ENCODE data around the gene ADD2.

The ADD2 gene

DNA sequence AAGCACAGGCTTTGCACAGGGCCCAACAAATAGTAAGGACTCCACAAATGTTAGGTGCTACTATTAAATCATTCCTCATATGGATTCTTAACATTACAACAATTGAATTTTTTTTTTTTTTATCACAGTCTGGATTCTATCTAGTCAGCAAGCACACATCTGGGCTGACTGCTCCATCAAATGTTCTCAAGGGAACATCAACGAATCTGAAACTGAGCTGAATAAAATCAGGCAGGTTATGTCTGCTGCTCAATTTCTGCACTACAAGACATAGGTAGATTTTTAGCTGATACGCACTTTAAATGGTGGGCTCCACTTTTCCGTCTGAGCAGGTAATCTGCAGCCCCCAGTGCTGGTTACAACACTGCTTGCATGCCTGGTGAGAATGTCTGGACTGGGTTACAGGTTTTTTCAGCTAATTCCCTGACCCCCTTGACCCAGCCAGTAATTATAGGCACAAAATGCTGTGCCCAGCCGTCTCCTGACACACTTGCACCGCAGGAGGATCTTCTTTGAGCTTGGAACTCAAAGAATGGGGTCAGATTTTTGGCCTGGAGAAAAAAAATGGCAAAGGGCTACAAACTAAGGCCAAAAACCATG is 44.6 kb downstream of the ADD2 start:
- DNase-seq (ENCODE audit: low read depth in 2 of 2) = no peak

DNA sequence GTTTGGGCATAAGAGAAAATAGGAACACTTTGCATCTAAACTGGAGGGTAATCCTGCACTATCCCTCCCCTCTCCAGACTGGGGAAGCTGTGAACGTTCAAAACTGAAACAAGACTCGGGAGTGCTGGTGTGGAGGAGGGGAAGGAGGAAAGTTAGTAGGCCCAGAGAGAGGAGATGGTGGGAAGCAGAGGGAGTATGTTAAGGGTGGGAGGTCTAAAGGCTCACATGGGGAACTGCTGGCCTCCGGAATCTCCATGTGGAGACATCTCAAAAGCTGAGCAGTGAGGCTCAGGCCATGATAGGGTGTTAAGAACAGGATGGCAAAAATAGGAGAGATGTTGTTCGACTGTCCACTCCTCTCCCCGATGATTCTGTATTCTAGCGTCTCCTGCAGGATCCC is 47.9 kb downstream of the ADD2 start:
- DNase-seq (ENCODE audit: low read depth in 2 of 2) = no peak

GRCh38 chr2:70719231-70719630 is 48.8 kb downstream of the ADD2 start:
- DNase-seq (ENCODE audit: low read depth in 2 of 2) = no peak

DNA sequence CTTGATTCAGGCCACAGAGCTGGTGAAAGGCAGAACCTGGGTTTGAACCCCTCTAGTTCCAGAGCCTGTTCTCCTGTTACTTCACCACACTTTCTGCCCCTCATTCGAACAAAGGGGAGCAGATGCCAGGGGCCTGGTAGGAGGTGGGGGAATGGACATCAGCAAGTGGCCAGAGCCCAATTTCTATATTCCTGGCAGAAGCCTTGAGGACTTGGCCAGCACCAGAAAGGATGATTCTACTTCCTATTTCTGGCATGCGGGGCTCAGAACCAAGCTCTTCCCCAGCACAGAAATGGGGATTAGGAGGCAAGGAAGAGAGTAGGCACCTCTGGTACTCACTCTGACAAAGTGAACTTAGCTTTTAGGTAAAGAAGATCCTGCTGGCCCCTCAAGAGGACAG is 49.3 kb downstream of the ADD2 start:
- DNase-seq (ENCODE audit: low read depth in 2 of 2) = no peak

GRCh38 chr2:70718241-70718640 is 49.8 kb downstream of the ADD2 start:
- DNase-seq (ENCODE audit: low read depth in 2 of 2) = no peak

- DNase-seq (ENCODE audit: low read depth in 2 of 2) = no peak
Measured at GRCh38 chr2:70717431-70718038, 50.5 kb downstream of the ADD2 start.

GRCh38 chr2:70716951-70717350 is 51.0 kb downstream of the ADD2 start:
- DNase-seq (ENCODE audit: low read depth in 2 of 2) = no peak

GRCh38 chr2:70716131-70716743 is 51.8 kb downstream of the ADD2 start:
- DNase-seq (ENCODE audit: low read depth in 2 of 2) = no peak

- no peak for DNase-seq (ENCODE audit: low read depth in 2 of 2)
Measured at GRCh38 chr2:70715071-70715985, 52.7 kb downstream of the ADD2 start.

GRCh38 chr2:70714141-70714905 is 53.7 kb downstream of the ADD2 start:
- DNase-seq (ENCODE audit: low read depth in 2 of 2) = no peak

DNA sequence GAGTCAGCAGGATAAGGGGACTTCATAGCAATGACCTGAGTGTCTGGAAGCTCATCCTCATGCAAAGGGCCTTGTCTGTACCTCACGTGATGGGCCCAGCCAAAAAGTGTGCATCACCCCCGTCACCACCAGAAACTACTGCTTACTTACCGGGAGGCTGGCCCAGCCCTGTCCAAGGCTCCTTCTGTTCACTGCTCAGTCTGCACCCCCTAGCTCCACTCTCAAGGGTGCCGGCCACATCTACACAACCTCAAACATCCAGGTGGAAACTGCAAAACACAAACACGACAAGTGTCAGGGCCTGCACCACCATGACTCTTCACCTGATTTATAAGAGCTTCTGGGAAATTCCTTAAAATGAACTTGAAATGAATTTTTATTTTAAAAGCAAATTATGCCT is 55.1 kb downstream of the ADD2 start:
- no peak for DNase-seq (ENCODE audit: low read depth in 2 of 2)

DNA sequence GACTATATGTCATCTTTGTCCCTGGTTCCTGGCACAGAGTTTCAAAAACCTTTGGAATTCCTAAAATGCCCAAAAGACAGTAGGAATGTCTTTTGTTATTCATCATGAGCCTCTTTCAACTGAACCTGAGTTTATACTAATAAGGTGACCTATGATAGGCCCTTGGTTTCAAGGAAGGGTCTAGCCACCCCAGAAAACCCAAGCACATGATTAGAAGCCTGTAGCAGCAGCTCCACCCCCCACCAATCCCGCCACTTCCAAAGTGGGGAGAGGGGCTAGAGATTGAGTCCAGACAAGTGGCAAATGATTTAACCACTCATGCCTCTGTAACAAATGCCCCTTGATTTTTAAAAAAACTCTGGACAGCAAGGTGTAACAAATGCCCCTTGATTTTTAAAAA is 56.8 kb downstream of the ADD2 start:
- DNase-seq (ENCODE audit: low read depth in 2 of 2) = no peak

- DNase-seq (ENCODE audit: low read depth in 2 of 2) = no peak
Measured at GRCh38 chr2:70710038-70710690, 57.8 kb downstream of the ADD2 start.

GRCh38 chr2:70709275-70710037 is 58.5 kb downstream of the ADD2 start:
- DNase-seq (ENCODE audit: low read depth in 2 of 2) = no peak

DNA sequence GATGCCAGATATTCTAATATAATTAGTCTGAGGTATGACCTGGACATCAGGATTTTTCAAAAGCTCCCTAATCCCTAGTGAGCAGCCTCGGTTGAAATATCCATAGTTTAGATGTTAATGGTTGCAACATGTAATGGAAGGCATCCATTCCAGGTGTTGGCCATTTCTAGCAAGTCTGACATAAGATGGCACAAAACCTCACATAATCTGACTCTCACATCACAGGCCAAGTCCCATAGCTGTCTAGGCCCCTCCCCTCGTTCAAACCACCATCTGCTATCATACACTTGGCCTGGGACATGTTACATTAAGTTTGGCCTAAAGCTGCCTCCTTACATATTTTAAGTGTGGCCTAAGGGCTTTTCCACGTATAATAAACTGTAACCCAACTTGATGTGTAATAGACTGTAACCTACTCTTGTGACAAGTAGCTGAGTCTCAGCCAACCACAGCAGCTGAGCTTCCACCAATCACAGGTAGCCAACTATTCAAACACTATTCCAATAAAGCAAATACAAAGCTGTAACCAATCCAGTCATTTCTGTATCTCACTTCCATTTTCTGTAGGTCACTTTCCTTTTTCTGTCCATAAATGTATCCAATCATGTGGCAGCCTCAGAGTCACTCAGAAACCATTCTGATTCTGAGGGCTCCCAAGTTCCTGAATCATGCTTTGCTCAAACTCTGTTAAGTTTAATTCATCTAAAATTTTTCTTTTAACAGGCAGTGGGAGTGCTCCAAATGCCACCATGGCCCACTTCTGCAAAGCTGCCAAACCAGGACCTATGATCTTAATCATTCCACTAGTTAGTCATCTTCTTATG is 59.4 kb downstream of the ADD2 start:
- no peak for DNase-seq (ENCODE audit: low read depth in 2 of 2)

DNA sequence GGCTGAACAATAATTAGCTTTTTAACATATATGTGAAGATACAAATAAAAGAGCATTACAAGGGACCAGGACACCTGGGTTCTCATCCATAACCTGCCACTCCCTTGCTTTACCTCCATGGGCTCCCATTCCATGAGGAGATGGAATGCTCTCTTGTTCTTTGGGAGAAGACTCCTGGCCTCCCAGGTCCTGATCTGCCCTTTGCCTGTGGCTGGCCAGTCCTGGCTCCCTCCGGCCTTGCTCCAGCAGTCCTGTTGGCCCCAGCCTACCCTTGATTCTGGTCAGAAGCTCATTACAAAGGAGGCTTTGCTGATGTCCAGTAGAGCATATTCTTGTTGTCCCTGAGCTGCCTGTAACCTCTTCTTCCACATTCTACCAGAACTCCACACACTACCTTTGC is 60.3 kb downstream of the ADD2 start:
- no peak for DNase-seq (ENCODE audit: low read depth in 2 of 2)

DNA sequence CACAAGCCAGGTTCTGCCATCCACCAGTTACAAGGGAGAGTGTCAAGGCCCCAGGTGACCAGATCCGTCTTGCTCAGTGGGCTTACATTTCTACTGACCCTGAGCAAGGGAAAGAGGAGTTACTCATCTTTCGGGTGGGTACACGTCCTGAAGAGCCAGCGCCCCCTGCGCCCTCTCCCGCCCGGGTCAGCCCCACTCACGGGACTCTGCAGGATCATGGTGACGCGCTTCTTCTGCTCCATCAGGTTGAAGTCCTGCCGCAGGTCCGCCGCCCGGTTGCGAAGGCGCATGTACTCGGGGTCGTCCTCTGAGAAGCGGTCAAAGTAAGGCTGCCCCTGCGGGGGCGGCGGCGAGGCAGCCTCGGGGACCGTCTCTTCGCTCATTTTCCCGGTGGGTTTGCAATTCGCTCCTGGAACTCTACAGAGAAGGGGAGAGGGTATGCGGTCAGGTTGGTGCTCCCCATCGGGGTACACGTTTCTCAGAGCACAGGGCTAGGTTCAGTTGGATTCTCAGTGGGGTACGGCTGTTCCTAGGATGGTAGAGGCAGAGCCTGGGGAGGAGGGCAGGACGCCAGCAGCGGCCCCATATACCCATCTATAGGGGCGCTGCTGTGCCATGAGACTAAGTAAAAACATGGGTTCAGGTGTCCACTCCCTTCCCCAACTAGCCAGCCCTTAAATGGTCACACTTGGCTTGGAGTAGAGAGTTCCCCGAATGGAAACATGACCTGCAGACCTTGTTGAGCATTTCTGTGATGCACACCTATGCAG is 61.8 kb downstream of the ADD2 start:
- DNase-seq (ENCODE audit: low read depth in 2 of 2) = no peak

DNA sequence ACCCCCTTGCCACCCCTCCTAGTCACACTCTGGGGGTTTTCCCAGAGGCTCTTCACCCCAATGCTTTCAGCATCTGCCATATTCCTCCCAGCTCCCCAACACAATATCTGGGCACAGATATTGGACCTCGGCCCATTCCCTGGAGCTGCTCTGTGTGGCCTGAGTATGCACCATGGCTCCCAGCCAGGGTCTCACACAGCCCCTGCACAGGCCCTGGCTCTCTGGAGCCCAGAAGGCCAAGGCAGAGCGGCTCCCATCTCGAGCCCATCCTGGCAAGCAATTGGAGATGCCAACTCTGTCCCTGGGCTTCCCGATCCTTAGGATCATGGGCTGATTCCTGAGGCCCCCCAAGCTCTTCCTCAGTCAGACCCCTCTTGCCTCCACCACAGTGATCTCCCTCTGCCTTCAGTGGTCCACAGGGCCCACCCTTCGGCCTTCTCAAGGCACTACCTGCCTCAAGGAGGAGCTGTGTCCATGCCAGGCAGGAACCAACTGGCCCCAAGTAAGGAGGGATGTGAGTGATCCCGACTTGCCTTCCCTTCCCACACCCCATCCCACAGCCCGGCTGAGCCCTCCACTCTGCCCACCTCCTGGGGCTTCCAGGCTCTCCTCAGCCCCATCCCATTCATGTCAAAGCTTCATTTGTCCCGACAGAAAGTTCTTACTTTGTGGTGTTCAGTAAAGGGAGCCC is 62.7 kb downstream of the ADD2 start:
- no peak for DNase-seq (ENCODE audit: low read depth in 2 of 2)

All from stimulated activated CD4-positive, alpha-beta T cell treated with anti-CD3 and anti-CD28 coated beads, Interleukin-1b, Interleukin-23, amount 100 ng/mL, for 4 hours (primary cell).